DOHH2 (cell line): ENCODE data around the gene GKAP1.

Experiments used
- EZH2phosphoT487 ChIP-seq: fragments of 200-600 bp; sonication (generic); IDR thresholded peaks from 2 replicates; pipeline ENCODE4 v1.6.1; 2017; ENCODE audit warnings: borderline replicate concordance, mild to moderate bottlenecking, antibody characterized with exemption, low read length, moderate library complexity, mixed read lengths
- TF ChIP-seq, protein P1 (sequence below): fragments of 200-600 bp; sonication (generic); IDR thresholded peaks from one replicate; pipeline ENCODE4 v1.5.1; 2014; ENCODE audit warnings: antibody characterized with exemption, mild to moderate bottlenecking, low read depth, low read length; ENCODE audit not compliant: poor library complexity, severe bottlenecking

DNA sequence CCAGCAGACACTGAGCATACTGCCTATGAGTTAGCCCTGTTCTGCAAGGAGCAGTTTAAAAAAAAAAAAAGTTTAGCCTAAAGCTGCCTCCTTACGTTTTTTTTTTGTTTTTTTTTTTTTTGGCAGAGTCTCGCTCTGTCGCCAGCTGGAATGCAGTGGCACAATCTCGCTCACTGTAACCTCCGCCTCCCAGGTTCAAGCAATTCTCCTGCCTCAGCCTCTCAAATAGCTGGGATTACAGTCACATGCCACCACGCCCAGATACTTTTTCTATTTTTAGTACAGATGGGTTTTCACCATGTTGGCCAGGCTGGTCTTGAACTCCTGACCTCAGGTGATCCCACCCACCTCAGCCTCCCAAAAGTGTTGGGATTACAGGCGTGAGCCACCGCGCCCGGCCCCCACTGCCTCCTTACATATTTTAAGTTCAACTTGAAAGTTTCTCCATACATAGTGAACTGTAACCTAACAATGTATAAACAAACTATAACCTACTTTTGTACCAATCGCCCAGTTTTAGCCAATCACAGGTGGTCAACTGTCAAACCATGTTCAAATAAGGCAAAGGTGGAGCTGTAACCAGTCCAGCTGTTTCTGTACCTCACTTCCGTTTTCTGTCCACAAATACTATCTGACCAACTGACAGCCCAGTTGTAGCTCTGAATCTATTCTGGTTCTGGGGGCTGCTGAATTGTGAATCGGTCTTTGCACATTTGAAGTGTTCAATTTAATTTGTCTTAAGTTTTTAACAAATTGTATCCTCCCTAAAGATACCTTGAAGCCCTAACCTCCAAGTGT is 17.1 kb downstream of the GKAP1 start:
- TF ChIP-seq EZH2phosphoT487: no peak
- TF ChIP-seq, protein P1, sequence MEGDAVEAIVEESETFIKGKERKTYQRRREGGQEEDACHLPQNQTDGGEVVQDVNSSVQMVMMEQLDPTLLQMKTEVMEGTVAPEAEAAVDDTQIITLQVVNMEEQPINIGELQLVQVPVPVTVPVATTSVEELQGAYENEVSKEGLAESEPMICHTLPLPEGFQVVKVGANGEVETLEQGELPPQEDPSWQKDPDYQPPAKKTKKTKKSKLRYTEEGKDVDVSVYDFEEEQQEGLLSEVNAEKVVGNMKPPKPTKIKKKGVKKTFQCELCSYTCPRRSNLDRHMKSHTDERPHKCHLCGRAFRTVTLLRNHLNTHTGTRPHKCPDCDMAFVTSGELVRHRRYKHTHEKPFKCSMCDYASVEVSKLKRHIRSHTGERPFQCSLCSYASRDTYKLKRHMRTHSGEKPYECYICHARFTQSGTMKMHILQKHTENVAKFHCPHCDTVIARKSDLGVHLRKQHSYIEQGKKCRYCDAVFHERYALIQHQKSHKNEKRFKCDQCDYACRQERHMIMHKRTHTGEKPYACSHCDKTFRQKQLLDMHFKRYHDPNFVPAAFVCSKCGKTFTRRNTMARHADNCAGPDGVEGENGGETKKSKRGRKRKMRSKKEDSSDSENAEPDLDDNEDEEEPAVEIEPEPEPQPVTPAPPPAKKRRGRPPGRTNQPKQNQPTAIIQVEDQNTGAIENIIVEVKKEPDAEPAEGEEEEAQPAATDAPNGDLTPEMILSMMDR: no peak
